Kidney epithelial cell (primary cell): ENCODE measurements around the gene SULT1A2. TPM values are rescaled to one million over a fixed set of nuclear protein-coding genes. Genes with fewer than 3 reads are reported as not detected.
"Not testable (repeated sequence)": the region's sequence is repeated elsewhere in the genome, so short reads cannot be mapped to it uniquely, and the experiment has no call there.

Experiments
- DNase-seq: peaks from one replicate; pipeline ENCODE4 v3.0.0-alpha.2; 2010; ENCODE audit warnings: low read depth
- H3K27me3 ChIP-seq: 2 replicates; pipeline ENCODE4 v1.6.0; 2011; ENCODE audit warnings: low read length; ENCODE audit not compliant: control insufficient read depth, insufficient read depth
- H3K36me3 ChIP-seq: 2 replicates; pipeline ENCODE4 v1.5.1; 2011; ENCODE audit warnings: low read length; ENCODE audit not compliant: control insufficient read depth, insufficient read depth
- H3K4me3 ChIP-seq: 2 replicates; pipeline ENCODE4 v1.5.1; 2011; ENCODE audit warnings: low read depth, mild to moderate bottlenecking, control low read depth, low read length
- CTCF ChIP-seq: IDR thresholded peaks from 2 replicates; pipeline ENCODE4 v1.5.1; 2011; ENCODE audit warnings: mild to moderate bottlenecking, moderate library complexity, low read length, control low read depth, inconsistent platforms; ENCODE audit not compliant: insufficient read depth, poor library complexity, severe bottlenecking
- total RNA-seq: library from RNA; depleted of rRNA; stranded (reverse); fragments of >200 nt; gene quantifications from 2 replicates; pipeline ENCODE4 v1.2.3, GENCODE V29; 2015

Gene SULT1A2
- total RNA-seq, 1 donor from 2014 or later, result 0.13 TPM

GRCh38 chr16:28597692-28598261 lies 927 bp upstream of the SULT1A2 start:
- Histone ChIP-seq H3K4me3 (no peak overlapping the region), H3K36me3 (no peaks in the 10 kb centered on the region), H3K27me3 (no peaks in the 10 kb centered on the region)
- TF ChIP-seq CTCF, result no peak
- no peak for DNase-seq

- TF ChIP-seq CTCF, result no peak
These were observed 677 bp downstream of the SULT1A2 start for GRCh38 chr16:28596115-28596630.

GRCh38 chr16:28595451-28595850 lies 1.4 kb downstream of the SULT1A2 start:
- H3K36me3 ChIP-seq, DNase-seq, H3K27me3 ChIP-seq, H3K4me3 ChIP-seq: not testable (repeated sequence)

More at GRCh38 chr16:28596115-28596630, 677 bp downstream of the SULT1A2 start:
- no peak overlapping the region for H3K4me3 ChIP-seq
- DNase-seq, result no peak
- H3K36me3 ChIP-seq, result no peaks in the 10 kb centered on the region
- H3K27me3 ChIP-seq, result no peaks in the 10 kb centered on the region

GRCh38 chr16:28592979-28593553 lies 3.8 kb downstream of the SULT1A2 start:
- TF ChIP-seq CTCF, result no peak
- no peaks in the 10 kb centered on the region for H3K36me3 ChIP-seq

GRCh38 chr16:28592511-28592910 lies 4.3 kb downstream of the SULT1A2 start:
- no peaks in the 10 kb centered on the region for H3K27me3 ChIP-seq
- no peaks in the 10 kb centered on the region for H3K36me3 ChIP-seq
- DNase-seq, result no peak
- H3K4me3 ChIP-seq, result no peak overlapping the region
- TF ChIP-seq CTCF, result no peak

More at GRCh38 chr16:28592979-28593553, 3.8 kb downstream of the SULT1A2 start:
- no peak overlapping the region for H3K4me3 ChIP-seq
- no peaks in the 10 kb centered on the region for H3K27me3 ChIP-seq
- no peak for DNase-seq

- Histone ChIP-seq H3K4me3 (no peak overlapping the region), H3K36me3 (no peaks in the 10 kb centered on the region), H3K27me3 (no peaks in the 10 kb centered on the region)
- no peak for TF ChIP-seq CTCF
- no peak for DNase-seq
These were observed 5.5 kb downstream of the SULT1A2 start for GRCh38 chr16:28591355-28591754.
